GM20000 (cell line): ENCODE results near the gene NHERF2.

Source experiments
- DNase-seq: peaks from one replicate; pipeline ENCODE4 v3.0.0; 2012; ENCODE audit warnings: low spot score
- CTCF ChIP-seq: IDR thresholded peaks from 2 replicates; pipeline ENCODE4 v1.5.1; 2012; ENCODE audit warnings: mild to moderate bottlenecking, control low read depth; ENCODE audit errors: extremely low read depth, missing control alignments

NHERF2 gene

GRCh38 chr16:1999866-2000514 lies 26.7 kb upstream of the NHERF2 start:
- DNase-seq, result no peak
- no peak for TF ChIP-seq CTCF

- DNase-seq, result no peak
- no peak for TF ChIP-seq CTCF
Observed at GRCh38 chr16:2001035-2001434, 25.7 kb upstream of the NHERF2 start.

GRCh38 chr16:2001456-2002355 lies 25.0 kb upstream of the NHERF2 start:
- no peak for DNase-seq
- no peak for TF ChIP-seq CTCF

- DNase-seq, result no peak
- TF ChIP-seq CTCF, result no peak
Observed at GRCh38 chr16:2002406-2003230, 24.1 kb upstream of the NHERF2 start.

GRCh38 chr16:2003231-2003826 lies 23.4 kb upstream of the NHERF2 start:
- no peak for TF ChIP-seq CTCF
- DNase-seq, result no peak

GRCh38 chr16:2003827-2004641 lies 22.7 kb upstream of the NHERF2 start:
- peak; percentile 96 for DNase-seq
- peak; percentile 98 for TF ChIP-seq CTCF
